Cortex of kidney (tissue), 1 donor: Measurements from ENCODE around the gene KIF5A.

Source experiments
- DNase-seq: peaks from one replicate; lab custom pipeline; 2025; lab: John Stamatoyannopoulos, UW

KIF5A gene

GRCh38 chr12:57621497-57622292, 71.9 kb downstream of the KIF5A start:
- no peak for DNase-seq

- no peak for DNase-seq
Measured at GRCh38 chr12:57622293-57623245, 72.7 kb downstream of the KIF5A start.

- no peak for DNase-seq
Measured at GRCh38 chr12:57623385-57623784, 73.5 kb downstream of the KIF5A start.

DNA sequence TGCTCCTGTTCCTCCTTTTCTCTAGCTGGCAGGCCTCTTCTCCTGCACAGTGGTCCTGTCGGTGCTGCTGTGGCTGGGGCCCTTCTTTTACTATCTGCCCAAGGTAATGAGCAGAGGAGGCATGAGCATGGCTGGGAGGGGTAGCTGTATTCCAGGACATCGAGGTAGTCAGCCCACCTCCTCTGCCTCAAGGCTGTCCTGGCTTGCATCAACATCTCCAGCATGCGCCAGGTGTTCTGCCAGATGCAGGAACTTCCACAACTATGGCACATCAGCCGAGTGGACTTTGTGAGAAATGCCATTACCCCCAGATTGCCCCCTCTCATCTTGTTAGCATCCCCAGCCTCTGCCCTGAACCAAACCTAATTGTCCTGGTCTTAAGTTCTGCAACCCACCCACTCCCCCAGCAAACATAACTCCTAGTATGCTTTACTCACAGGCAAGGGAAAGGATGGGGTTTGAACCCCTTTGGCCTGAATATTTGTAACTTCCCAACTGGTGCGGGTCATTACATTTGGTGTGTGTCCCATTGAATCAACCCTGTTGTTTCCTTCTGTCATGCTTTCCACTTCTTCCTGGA, 74.1 kb downstream of the KIF5A start:
- DNase-seq = no peak

DNA sequence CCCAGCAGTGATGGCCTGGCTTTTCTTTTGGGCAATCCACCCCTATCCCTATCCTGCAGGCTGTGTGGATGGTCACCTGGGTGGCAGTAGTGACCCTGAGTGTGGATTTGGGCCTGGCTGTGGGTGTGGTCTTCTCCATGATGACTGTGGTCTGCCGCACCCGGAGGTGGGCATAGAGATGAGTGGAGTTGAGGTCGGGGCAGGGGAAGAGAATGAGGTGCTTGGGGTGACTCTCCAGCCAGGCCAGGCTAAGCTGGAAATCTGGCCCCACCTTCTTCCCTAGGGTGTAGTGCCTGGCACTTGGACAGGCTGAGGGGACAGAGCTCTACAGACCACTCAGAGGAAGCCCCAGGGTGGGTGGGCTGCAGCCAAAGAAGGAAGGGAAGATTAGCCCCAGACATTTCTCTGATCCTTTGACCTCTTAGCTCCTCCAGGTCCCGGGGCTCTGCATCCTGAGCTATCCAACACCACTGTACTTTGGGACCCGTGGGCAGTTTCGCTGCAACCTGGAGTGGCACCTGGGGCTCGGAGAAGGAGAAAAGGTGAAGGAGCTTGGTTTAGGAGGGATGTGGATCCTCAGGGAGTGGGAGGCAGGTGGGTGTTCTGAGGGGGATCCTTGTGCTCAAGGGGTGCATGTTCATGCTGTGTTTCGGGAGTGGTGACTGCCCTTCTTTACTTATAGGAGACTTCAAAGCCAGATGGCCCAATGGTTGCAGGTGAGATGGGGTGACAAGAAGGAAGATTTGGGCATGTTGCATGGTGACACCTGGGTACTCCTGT, 74.8 kb downstream of the KIF5A start:
- DNase-seq = no peak

- no peak for DNase-seq
Measured at GRCh38 chr12:57625261-57626032, 75.6 kb downstream of the KIF5A start.

DNA sequence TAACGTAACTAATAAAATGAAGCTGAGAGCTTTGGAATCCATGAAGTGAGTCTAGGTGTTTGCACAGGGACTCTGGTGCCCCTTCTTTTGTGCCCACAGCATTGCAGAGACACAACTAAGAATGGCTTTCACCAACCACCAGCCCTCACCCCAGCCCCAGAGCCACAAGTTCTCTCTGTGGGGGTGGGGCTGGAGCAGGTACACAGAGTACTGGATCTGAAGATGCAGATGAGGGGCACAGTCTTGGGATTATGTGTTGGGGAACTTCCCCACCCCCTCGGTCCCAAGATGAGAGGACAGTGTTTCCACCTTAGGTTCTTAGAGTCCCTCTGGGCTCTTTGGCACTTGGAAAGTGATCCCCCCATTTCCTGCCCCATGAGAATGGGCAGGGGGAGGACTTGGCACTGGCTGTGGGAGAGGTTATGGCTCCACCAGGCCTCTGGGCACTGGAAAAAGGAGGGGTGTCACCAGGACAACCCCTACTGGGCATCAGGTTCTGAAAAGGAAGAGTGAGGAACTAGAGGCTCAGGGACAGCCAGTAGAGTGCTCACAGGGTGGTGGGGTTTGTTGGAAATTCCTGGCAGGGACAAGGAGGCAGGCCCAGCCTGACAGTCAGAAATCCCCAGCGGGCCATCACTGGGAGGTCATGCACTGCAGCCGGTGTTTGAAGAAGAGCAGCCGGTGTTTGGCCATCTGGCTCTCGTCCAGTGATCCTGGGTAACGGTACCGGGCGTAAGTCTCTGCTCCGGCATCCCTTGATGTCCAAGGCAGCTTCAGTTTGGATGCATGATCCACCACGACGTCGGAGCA, 76.5 kb downstream of the KIF5A start:
- no peak for DNase-seq

DNA sequence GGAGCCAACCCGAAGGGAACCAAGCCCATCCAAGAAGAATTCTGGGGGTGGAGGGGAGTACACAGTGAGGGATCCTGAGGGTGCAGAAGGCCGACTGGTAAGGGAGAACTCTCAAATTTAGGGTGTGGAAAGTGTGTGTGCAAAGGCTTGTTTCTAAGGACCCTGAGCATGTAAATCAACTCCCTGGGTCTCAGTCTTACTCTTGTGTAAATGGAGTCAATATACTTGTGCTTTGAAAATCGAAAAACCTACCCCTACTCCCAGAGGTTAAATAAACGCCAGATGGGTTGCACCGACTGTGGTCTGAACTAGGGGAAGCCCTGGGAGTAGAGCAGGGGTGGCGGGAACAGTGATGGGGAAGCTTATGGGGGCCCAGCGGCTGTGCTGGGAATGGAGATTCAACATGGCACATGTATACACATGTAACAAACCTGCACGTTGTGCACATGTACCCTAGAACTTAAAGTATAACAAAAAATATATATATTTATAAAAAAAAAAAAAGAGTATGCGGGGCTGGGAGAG, 77.1 kb downstream of the KIF5A start:
- DNase-seq = no peak

- DNase-seq = no peak
Measured at GRCh38 chr12:57627501-57628279, 77.8 kb downstream of the KIF5A start.

DNA sequence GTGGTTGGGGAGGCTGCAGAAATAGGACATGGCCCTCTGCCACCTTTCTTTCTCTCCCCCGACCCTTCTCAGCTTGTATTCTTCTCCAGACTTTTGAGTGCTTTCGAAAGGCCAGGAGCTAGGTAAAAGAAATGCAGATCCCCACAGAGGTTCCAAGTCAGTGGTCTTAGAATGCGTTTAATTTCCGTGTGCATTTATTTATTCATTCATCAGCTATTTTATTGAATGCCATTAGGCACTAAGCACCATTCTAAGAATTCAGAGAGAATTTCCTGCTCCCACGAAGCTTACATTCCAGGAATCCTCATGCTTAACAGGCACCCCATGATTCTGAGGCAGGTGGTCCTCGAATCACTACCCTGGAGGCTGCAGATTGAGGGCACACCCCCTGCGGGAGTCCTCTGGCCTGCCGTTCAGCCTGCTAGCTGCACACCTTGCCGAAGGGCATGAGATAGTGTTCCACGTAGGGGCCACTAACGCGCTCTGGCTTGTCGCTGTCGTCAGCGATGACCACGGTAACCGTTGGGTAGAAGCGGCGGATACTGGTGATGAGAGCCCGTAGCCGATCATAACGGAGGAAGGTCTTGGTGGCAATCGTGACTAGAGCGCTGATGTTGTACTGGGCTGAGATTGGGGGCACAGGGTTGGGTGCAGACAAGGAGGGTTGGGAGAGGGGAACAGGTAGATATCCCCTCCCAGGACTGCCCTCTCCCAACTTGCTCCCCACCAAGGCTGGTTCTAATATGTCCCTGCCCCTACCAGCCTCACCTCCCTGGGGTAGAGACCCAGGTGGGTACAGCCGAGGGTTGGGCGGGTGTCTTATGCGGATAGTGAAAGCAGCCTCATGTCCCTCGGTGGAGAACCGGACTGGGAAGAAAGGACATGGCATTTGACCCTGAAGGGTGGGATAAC, 78.7 kb downstream of the KIF5A start:
- no peak for DNase-seq

- DNase-seq = no peak
Measured at GRCh38 chr12:57629897-57630471, 80.1 kb downstream of the KIF5A start.

DNA sequence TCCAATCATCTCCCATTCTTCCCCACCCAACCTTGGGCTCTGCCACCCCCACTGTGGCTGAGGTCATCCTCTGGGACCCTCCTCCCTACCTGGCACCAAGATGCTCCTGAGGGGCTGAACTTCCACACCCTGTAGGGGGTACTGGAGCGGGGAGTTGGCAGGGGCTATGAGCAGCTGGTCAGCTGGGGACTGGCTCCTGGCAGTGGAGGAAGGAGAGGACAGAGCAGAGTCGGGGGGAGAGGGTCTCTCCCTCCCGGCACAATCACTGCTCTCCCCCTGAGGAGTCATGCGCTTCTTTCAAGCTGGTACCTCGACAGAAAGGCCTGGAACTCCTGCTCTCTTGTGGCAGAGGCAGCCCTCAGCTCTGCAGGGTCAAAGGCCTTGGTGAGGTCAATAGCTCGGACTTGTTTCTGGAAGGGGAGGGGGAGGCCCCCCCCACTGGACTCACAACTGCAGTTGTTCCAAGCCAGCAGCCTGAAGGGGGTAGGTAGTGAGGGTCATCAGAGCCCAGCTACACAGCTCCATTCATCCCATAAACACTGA, 81.1 kb downstream of the KIF5A start:
- no peak for DNase-seq

GRCh38 chr12:57631566-57632072, 81.8 kb downstream of the KIF5A start:
- DNase-seq = no peak

GRCh38 chr12:57632073-57632957, 82.5 kb downstream of the KIF5A start:
- no peak for DNase-seq

GRCh38 chr12:57632958-57633840, 83.4 kb downstream of the KIF5A start, which contains the start of gene B4GALNT1:
B4GALNT1 (minus strand) TSS chr12:57633201; CDS start chr12:57632132, 1,069 bp downstream.
- DNase-seq = no peak
